SK-N-MC (cell line): ENCODE results near the gene CDK6.
A peak's percentile ranks its signal among the peaks of the same experiment; 100 is the strongest.

Experiments used
- DNase-seq: peaks from one replicate; pipeline ENCODE4 v3.0.0-alpha.2; 2011; ENCODE audit warnings: low read depth, low spot score
- H3K27ac ChIP-seq: fragments of 200-600 bp; sonication (generic); 2 replicates; pipeline ENCODE4 v1.5.1; 2016; ENCODE audit warnings: mixed run types
- H3K36me3 ChIP-seq: fragments of 200-600 bp; sonication (generic); 2 replicates; pipeline ENCODE4 v1.6.1; 2017; ENCODE audit warnings: antibody characterized with exemption, low read length, mixed read lengths; ENCODE audit not compliant: insufficient read depth
- H3K4me3 ChIP-seq: fragments of 200-600 bp; sonication (generic); 2 replicates; pipeline ENCODE4 v1.5.1; 2016
- H3K9ac ChIP-seq: fragments of 200-600 bp; sonication (generic); 2 replicates; pipeline ENCODE4 v1.8.0; 2017; ENCODE audit warnings: mixed run types, mixed read lengths; ENCODE audit not compliant: insufficient read length
- H3K9me3 ChIP-seq: fragments of 200-600 bp; sonication (generic); 2 replicates; pipeline ENCODE4 v1.6.1; 2017; ENCODE audit warnings: low read depth, mild to moderate bottlenecking, antibody characterized with exemption, low read length, moderate library complexity, mixed read lengths
- EZH2 ChIP-seq: fragments of 200-600 bp; sonication (generic); IDR thresholded peaks from one replicate; pipeline ENCODE4 v1.6.1; 2017; ENCODE audit warnings: antibody characterized with exemption
- FOXP2 ChIP-seq: optimal IDR thresholded peaks from 2 replicates; pipeline ENCODE3; 2011; ENCODE audit warnings: mild to moderate bottlenecking, moderate library complexity; ENCODE audit not compliant: insufficient read depth; ENCODE audit errors: extremely low read length, control extremely low read depth
- POLR2AphosphoS5 ChIP-seq: IDR thresholded peaks from 2 replicates; pipeline ENCODE4 v1.6.1; 2012; ENCODE audit warnings: mild to moderate bottlenecking, low read depth, low read length, borderline replicate concordance

The CDK6 gene

GRCh38 chr7:92826258-92826938 is 10.0 kb downstream of the CDK6 start:
- Histone ChIP-seq H3K9me3 (no peaks in the 10 kb centered on the region), H3K4me3 (no peak overlapping the region), H3K36me3 (no peaks in the 10 kb centered on the region), H3K27ac (no peak overlapping the region), H3K9ac (no peak overlapping the region)
- no peak for DNase-seq
- TF ChIP-seq FOXP2 (no peak), POLR2AphosphoS5 (no peak), EZH2 (no peak)

- Histone ChIP-seq H3K36me3 (no peaks in the 10 kb centered on the region), H3K4me3 (no peak overlapping the region)
Observed at GRCh38 chr7:92824901-92825480, 11.4 kb downstream of the CDK6 start.

GRCh38 chr7:92824450-92824849 is 11.9 kb downstream of the CDK6 start:
- H3K9ac ChIP-seq = no peak overlapping the region

More at GRCh38 chr7:92824901-92825480, 11.4 kb downstream of the CDK6 start:
- no peak overlapping the region for H3K9ac ChIP-seq
- no peak for TF ChIP-seq FOXP2
- no peak for TF ChIP-seq POLR2AphosphoS5
- TF ChIP-seq EZH2 = no peak
- no peak for DNase-seq
- H3K9me3 ChIP-seq = no peaks in the 10 kb centered on the region
- H3K27ac ChIP-seq = no peak overlapping the region

GRCh38 chr7:92823042-92823441 is 13.3 kb downstream of the CDK6 start:
- H3K9me3 ChIP-seq = no peaks in the 10 kb centered on the region
- no peak overlapping the region for H3K27ac ChIP-seq
- H3K9ac ChIP-seq = no peak overlapping the region
- no peak overlapping the region for H3K4me3 ChIP-seq
- TF ChIP-seq FOXP2 = no peak
- TF ChIP-seq POLR2AphosphoS5 = no peak
- TF ChIP-seq EZH2 = no peak
- DNase-seq = no peak
- no peaks in the 10 kb centered on the region for H3K36me3 ChIP-seq

More at GRCh38 chr7:92824450-92824849, 11.9 kb downstream of the CDK6 start:
- Histone ChIP-seq H3K9me3 (no peaks in the 10 kb centered on the region), H3K27ac (no peak overlapping the region), H3K36me3 (no peaks in the 10 kb centered on the region), H3K4me3 (no peak overlapping the region)
- no peak for TF ChIP-seq POLR2AphosphoS5
- TF ChIP-seq FOXP2 = no peak
- TF ChIP-seq EZH2 = no peak
- DNase-seq = no peak

GRCh38 chr7:92820191-92820590 is 16.2 kb downstream of the CDK6 start:
- H3K4me3 ChIP-seq = no peak overlapping the region
- no peaks in the 10 kb centered on the region for H3K9me3 ChIP-seq
- TF ChIP-seq POLR2AphosphoS5 (no peak), EZH2 (no peak), FOXP2 (no peak)
- no peak for DNase-seq
- no peaks in the 10 kb centered on the region for H3K36me3 ChIP-seq
- H3K27ac ChIP-seq = no peak overlapping the region
- no peak overlapping the region for H3K9ac ChIP-seq

- Histone ChIP-seq H3K9ac (no peak overlapping the region), H3K36me3 (no peaks in the 10 kb centered on the region), H3K9me3 (no peaks in the 10 kb centered on the region), H3K27ac (no peak overlapping the region), H3K4me3 (no peak overlapping the region)
- no peak for DNase-seq
- no peak for TF ChIP-seq POLR2AphosphoS5
- TF ChIP-seq EZH2 = no peak
- no peak for TF ChIP-seq FOXP2
Observed at GRCh38 chr7:92817398-92817797, 19.0 kb downstream of the CDK6 start.

GRCh38 chr7:92815412-92815811 is 21.0 kb downstream of the CDK6 start:
- TF ChIP-seq EZH2 = no peak
- no peaks in the 10 kb centered on the region for H3K36me3 ChIP-seq
- no peak overlapping the region for H3K4me3 ChIP-seq
- H3K9me3 ChIP-seq = no peaks in the 10 kb centered on the region
- H3K9ac ChIP-seq = no peak overlapping the region
- no peak for DNase-seq
- no peak overlapping the region for H3K27ac ChIP-seq

- Histone ChIP-seq H3K27ac (peak overlapping the region; percentile 47), H3K36me3 (no peaks in the 10 kb centered on the region), H3K9ac (no peak overlapping the region), H3K4me3 (peak overlapping the region; percentile 52), H3K9me3 (no peaks in the 10 kb centered on the region)
- no peak for DNase-seq
- TF ChIP-seq POLR2AphosphoS5 (no peak), EZH2 (no peak), FOXP2 (no peak)
Observed at GRCh38 chr7:92813390-92814024, 22.9 kb downstream of the CDK6 start.
